ENCODE results near the gene INO80C. TPM values are rescaled to one million over a fixed set of nuclear protein-coding genes. Genes with fewer than 3 reads are reported as not detected.
A peak's percentile ranks its signal among the peaks of the same experiment; 100 is the strongest.

INO80C gene
- total RNA-seq, 1 donor from 2014 or later: 33.8 TPM

DNA sequence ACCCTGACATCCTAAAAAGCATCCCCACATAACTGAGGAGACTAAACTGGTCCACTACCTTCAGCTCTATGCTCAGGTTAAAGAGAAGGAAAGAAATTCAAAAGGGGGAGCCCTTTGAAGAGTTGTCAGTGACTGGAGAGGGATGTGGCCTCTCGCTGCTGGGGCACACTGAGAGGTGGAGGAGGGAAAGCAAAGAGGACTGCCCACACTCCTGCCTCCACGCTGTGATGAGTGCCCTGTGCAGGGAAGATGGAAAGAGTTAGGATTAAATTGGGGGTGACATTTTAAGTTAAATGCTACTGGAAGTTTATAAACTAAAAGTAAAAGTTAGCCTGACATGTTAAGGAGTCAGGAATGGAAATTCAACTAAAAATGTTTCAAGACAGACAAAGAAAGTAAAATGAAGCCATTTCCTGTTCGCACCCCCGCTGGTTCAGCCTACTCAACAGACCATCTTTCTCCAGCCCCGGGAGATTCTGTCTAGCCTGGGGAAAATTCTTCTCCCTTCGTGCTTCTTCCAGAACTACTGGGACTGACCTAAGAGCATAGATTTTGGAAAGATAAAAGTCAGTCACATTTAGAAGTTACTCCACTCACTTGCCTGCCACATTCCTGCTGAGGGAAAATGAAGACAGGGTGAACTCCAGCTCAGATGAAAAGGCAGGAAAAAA lies 17.8 kb upstream of the INO80C start:
- Mint-ChIP-seq H3K9me3 (no peaks in the 10 kb centered on the region), H3K27ac (ENCODE audit: unreplicated experiment) (peak overlapping the region; percentile 20), H3K36me3 (ENCODE audit: low read depth) (no peaks in the 10 kb centered on the region), H3K4me3 (no peak overlapping the region), H3K4me1 (peaks cover 20% of the 10 kb centered on the region), H3K27me3 (ENCODE audit: low read depth) (no peaks in the 10 kb centered on the region)
- no peak for DNase-seq (ENCODE audit: low read depth, low spot score)
- no peak for TF ChIP-seq CTCF (conservative IDR thresholded peaks at IDR 0.05)

GRCh38 chr18:35514752-35515459 lies 17.1 kb upstream of the INO80C start:
- Mint-ChIP-seq H3K27ac (ENCODE audit: unreplicated experiment) (peak overlapping the region; percentile 20), H3K4me1 (peaks cover 20% of the 10 kb centered on the region)
- no peak for TF ChIP-seq CTCF (conservative IDR thresholded peaks at IDR 0.05)

GRCh38 chr18:35514283-35514682 lies 16.5 kb upstream of the INO80C start:
- Mint-ChIP-seq H3K27me3 (ENCODE audit: low read depth) (no peaks in the 10 kb centered on the region), H3K4me1 (peaks cover 17% of the 10 kb centered on the region), H3K27ac (ENCODE audit: unreplicated experiment) (no peak overlapping the region), H3K4me3 (no peak overlapping the region), H3K9me3 (no peaks in the 10 kb centered on the region), H3K36me3 (ENCODE audit: low read depth) (no peaks in the 10 kb centered on the region)
- no peak for TF ChIP-seq CTCF (conservative IDR thresholded peaks at IDR 0.05)
- no peak for DNase-seq (ENCODE audit: low read depth, low spot score)

More at GRCh38 chr18:35514752-35515459, 17.1 kb upstream of the INO80C start:
- Mint-ChIP-seq H3K9me3 (no peaks in the 10 kb centered on the region), H3K4me3 (no peak overlapping the region), H3K27me3 (ENCODE audit: low read depth) (no peaks in the 10 kb centered on the region), H3K36me3 (ENCODE audit: low read depth) (no peaks in the 10 kb centered on the region)
- no peak for DNase-seq (ENCODE audit: low read depth, low spot score)

DNA sequence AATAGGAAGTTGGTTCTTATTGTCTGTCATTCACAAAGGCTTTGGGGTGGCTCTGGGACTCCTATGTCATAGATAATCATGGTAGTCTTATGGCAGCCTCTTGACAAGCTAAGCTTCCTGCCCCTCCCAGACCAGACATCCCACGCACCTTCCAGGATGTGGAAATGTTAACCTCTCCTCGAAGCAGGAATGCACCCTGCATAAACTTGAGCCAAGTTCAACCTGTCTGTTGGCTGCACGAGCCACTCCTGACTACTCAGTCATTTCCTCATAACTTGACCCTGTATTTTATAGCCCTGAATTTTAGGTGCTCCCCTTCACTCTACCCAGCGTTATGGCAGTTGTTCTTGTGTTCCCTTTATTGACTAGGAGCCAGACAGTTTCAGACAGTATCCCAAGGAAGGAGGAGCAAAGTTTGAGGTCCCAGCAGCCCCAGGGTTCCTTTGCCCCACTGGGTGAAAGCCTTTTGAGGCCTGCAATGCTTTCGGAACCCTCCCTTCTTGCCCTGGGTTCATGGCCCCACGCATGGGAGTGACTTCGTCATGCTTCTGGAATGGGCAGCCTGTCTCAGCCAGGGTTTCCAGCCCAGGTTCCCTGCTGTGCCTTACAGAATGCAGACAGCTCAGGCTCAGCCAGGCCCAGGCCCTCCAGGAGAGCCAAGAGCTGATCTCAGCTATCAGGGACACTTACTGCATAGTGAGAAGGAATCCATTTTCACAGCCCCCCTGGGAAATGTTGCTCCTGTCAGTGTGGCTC lies 15.6 kb upstream of the INO80C start:
- Mint-ChIP-seq H3K4me1 (peaks cover 14% of the 10 kb centered on the region), H3K27ac (ENCODE audit: unreplicated experiment) (no peak overlapping the region), H3K9me3 (no peaks in the 10 kb centered on the region), H3K27me3 (ENCODE audit: low read depth) (no peaks in the 10 kb centered on the region), H3K4me3 (no peak overlapping the region), H3K36me3 (ENCODE audit: low read depth) (no peaks in the 10 kb centered on the region)
- DNase-seq (ENCODE audit: low read depth, low spot score): no peak
- no peak for TF ChIP-seq CTCF (conservative IDR thresholded peaks at IDR 0.05)

- DNase-seq (ENCODE audit: low read depth, low spot score): no peak
- no peak for TF ChIP-seq CTCF (conservative IDR thresholded peaks at IDR 0.05)
- Mint-ChIP-seq H3K4me3 (no peak overlapping the region), H3K4me1 (peaks cover 14% of the 10 kb centered on the region), H3K27ac (ENCODE audit: unreplicated experiment) (no peak overlapping the region), H3K36me3 (ENCODE audit: low read depth) (no peaks in the 10 kb centered on the region), H3K27me3 (ENCODE audit: low read depth) (no peaks in the 10 kb centered on the region), H3K9me3 (no peaks in the 10 kb centered on the region)
Measured at GRCh38 chr18:35512761-35513160, 15.0 kb upstream of the INO80C start.

Measured in neural crest cell (in vitro differentiated cells).